GM12874 (cell line): ENCODE measurements around the gene CYP4F11.

Experiments used
- TF ChIP-seq, protein P1 (sequence below): IDR thresholded peaks from 2 replicates; pipeline ENCODE4 v1.5.1; 2011; ENCODE audit warnings: low read depth, mild to moderate bottlenecking, control low read depth, low read length, moderate library complexity; ENCODE audit not compliant: insufficient read depth

Gene CYP4F11

DNA sequence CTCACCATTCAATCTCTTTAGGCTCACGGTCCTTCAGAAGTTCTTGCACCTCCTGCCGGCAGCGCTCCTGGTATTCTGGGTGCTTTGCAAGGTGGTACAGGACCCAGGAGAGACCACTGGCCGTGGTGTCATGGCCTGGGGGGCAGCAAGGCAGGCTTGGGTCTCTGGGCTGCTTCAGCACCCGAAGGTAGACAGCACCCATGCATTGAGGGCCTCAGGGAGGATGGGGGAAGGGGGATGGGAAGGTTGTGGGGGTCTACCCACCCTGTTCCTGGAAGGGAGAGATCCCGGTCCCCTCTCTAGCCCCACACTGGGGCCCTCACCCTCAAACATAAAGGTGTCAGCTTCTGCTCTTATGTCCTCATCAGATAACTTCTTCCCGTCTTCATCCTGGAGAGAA is 48.4 kb downstream of the CYP4F11 start:
- TF ChIP-seq, protein P1, sequence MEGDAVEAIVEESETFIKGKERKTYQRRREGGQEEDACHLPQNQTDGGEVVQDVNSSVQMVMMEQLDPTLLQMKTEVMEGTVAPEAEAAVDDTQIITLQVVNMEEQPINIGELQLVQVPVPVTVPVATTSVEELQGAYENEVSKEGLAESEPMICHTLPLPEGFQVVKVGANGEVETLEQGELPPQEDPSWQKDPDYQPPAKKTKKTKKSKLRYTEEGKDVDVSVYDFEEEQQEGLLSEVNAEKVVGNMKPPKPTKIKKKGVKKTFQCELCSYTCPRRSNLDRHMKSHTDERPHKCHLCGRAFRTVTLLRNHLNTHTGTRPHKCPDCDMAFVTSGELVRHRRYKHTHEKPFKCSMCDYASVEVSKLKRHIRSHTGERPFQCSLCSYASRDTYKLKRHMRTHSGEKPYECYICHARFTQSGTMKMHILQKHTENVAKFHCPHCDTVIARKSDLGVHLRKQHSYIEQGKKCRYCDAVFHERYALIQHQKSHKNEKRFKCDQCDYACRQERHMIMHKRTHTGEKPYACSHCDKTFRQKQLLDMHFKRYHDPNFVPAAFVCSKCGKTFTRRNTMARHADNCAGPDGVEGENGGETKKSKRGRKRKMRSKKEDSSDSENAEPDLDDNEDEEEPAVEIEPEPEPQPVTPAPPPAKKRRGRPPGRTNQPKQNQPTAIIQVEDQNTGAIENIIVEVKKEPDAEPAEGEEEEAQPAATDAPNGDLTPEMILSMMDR: no peak

DNA sequence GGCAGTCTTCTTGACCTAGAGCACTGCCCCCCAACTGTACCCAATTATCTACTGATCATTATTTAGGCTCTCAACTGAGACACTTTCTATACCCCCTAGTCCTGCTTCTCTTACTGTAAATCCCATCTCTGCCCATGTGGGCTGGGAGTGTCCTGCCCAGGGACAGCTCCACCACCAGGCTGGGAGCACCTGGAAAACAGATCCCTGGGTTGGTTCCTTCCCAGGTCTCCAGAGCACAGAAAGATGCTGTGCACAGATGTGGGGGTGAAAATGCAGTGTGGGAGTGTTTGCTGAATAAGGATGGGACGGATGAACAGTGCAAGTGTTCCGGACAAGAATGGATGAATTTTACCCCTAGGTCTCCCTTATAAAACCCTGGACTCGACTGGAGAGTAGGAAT is 49.2 kb downstream of the CYP4F11 start:
- TF ChIP-seq, protein P1: no peak

GRCh38 chr19:15874821-15875474 is 59.4 kb downstream of the CYP4F11 start:
- TF ChIP-seq, protein P1: no peak

GRCh38 chr19:15871570-15871969 is 62.8 kb downstream of the CYP4F11 start:
- TF ChIP-seq, protein P1: no peak

DNA sequence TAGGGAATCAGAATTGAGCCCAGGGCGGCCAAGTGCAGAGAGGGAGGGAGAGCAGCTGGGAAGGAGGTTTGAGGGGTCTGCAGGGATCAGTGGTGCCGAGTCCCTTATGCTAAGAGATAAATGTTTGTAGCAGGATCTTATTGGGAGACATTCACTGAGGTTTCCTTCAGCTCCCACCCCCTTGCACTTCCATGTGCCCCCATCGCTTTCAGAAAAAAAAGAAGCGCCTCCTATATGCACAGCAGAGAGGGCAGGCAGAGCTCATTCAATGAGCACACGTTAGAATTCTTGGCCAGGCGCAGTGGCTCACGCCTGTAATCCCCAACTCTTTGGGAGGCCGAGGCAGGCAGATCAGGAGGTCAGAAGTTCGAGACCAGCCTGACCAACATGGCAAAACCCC is 64.5 kb downstream of the CYP4F11 start:
- TF ChIP-seq, protein P1: no peak

GRCh38 chr19:15869109-15869555 is 65.2 kb downstream of the CYP4F11 start:
- TF ChIP-seq, protein P1: peak; percentile 46

DNA sequence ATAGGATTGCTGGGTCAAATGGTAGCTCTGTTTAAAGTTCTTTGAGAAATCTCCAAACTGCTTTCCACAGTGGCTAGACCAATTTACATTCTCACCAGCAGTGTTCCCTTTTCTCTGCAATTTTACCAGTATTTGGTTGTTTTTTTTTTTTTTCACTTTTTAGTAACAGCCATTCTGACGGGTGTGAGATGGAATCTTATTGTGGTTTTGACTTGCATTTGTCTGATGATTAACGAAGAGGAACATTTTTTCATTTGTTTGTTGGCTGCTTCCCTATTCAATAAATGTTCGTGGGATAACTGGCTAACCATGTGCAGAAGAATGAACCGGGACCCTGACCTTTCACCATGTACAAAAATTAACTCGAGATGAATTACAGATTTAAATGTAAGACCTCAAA is 67.7 kb downstream of the CYP4F11 start:
- TF ChIP-seq, protein P1: no peak
